ENCODE data around the gene BCOR. TPM values are rescaled to one million over a fixed set of nuclear protein-coding genes. Genes with fewer than 3 reads are reported as not detected.

The BCOR gene
- total and polyA plus RNA-seq, 9 of the 15 experiments (the other 6 are each of a cell fraction or from before 2014, with no cell fraction given), result 27.5 to 113 (median 37.6) TPM

DNA sequence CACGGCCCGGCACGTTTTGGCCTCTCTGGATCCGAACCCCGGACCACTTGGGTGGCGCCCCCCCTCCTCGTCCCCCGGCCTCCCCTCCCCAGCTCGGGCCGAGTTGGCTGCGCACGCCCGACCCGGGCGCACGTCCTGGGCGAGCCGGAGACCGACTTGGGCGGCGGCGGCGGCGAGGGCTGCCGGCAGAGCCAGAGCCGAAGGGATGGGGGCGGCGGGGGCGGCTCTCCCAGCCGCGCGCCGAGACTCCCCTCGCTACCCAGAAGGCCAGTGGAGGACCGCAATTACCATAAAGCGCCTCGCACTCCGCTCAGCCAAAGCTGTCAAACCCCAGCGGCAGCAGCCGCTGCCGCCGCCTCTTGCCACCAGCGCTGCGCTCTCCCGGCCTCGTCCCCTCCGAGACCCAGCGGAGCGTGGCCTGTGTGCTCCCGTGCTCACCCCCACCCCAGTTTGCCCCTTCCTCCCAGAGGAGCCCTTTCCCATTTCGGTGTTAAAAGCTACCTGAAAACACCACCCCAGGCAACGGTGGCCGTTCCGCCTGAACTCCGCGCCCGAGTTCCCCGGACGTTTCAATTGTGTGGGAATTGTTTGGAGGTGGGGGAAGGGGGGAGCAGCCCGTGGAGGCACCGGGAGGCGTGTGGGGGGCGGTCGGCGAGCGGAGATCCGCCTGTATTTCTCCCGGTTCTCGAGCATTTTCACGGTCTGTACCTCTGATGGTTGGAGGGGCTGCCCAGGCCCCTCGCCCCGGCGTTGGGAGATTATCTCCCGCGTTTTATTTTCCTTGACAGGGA lies 701 bp upstream of the BCOR start (continued):
- TF ChIP-seq ELF4 (CRISPR knock-in tag; IDR thresholded peaks at IDR 0.05) (no peak), ZNF324 (CRISPR knock-in tag; IDR thresholded peaks at IDR 0.05) (no peak), EWSR1 (IDR thresholded peaks at IDR 0.05; ENCODE audit: borderline replicate concordance, low read depth, partially characterized antibody) (no peak), NR2F6 (CRISPR knock-in tag; IDR thresholded peaks at IDR 0.05) (no peak), CBX2 (IDR thresholded peaks at IDR 0.05; ENCODE audit: insufficient read depth, low read length, poor library complexity, severe bottlenecking) (no peak), ARHGAP35 (IDR thresholded peaks at IDR 0.05; ENCODE audit: partially characterized antibody) (no peak), NFRKB (IDR thresholded peaks at IDR 0.05; ENCODE audit: low read depth) (0 out of 2 replicates have a peak, but pooled peaks have one; percentile 17), POLR2A (conservative IDR thresholded peaks at IDR 0.05) (peak; percentile 84), CBX5 (IDR thresholded peaks at IDR 0.05; ENCODE audit: borderline replicate concordance, low read depth) (no peak), ZNF311 (CRISPR knock-in tag; IDR thresholded peaks at IDR 0.05) (no peak), RBM17 (IDR thresholded peaks at IDR 0.05; ENCODE audit: borderline replicate concordance, low read depth, low read length) (no peak), C11orf30 (IDR thresholded peaks at IDR 0.05; ENCODE audit: low read depth) (no peak), MAZ (CRISPR knock-in tag; conservative IDR thresholded peaks at IDR 0.05 in 1 of 2, IDR thresholded peaks at IDR 0.05 in 1 of 2) (0 out of 4 replicates have a peak, but pooled peaks of 1 of the 2 experiments have one; percentile 0), KDM5B (IDR thresholded peaks at IDR 0.05; ENCODE audit: insufficient replicate concordance, low read depth, low read length) (peak; percentile 74), TBL1XR1 (IDR thresholded peaks at IDR 0.05; ENCODE audit: low read length in 2 of 2) (no peak), POLR2G (IDR thresholded peaks at IDR 0.05; ENCODE audit: low read depth, low read length) (peak; percentile 88), ZNF24 (IDR thresholded peaks at IDR 0.05) (no peak), RBFOX2 (IDR thresholded peaks at IDR 0.05; ENCODE audit: low read depth, low read length) (peak; percentile 90)
- TF ChIP-seq, protein P1, sequence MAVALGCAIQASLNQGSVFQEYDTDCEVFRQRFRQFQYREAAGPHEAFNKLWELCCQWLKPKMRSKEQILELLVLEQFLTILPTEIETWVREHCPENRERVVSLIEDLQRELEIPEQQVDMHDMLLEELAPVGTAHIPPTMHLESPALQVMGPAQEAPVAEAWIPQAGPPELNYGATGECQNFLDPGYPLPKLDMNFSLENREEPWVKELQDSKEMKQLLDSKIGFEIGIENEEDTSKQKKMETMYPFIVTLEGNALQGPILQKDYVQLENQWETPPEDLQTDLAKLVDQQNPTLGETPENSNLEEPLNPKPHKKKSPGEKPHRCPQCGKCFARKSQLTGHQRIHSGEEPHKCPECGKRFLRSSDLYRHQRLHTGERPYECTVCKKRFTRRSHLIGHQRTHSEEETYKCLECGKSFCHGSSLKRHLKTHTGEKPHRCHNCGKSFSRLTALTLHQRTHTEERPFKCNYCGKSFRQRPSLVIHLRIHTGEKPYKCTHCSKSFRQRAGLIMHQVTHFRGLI (CRISPR knock-in tag; IDR thresholded peaks at IDR 0.05), result no peak
- TF ChIP-seq, protein P2, sequence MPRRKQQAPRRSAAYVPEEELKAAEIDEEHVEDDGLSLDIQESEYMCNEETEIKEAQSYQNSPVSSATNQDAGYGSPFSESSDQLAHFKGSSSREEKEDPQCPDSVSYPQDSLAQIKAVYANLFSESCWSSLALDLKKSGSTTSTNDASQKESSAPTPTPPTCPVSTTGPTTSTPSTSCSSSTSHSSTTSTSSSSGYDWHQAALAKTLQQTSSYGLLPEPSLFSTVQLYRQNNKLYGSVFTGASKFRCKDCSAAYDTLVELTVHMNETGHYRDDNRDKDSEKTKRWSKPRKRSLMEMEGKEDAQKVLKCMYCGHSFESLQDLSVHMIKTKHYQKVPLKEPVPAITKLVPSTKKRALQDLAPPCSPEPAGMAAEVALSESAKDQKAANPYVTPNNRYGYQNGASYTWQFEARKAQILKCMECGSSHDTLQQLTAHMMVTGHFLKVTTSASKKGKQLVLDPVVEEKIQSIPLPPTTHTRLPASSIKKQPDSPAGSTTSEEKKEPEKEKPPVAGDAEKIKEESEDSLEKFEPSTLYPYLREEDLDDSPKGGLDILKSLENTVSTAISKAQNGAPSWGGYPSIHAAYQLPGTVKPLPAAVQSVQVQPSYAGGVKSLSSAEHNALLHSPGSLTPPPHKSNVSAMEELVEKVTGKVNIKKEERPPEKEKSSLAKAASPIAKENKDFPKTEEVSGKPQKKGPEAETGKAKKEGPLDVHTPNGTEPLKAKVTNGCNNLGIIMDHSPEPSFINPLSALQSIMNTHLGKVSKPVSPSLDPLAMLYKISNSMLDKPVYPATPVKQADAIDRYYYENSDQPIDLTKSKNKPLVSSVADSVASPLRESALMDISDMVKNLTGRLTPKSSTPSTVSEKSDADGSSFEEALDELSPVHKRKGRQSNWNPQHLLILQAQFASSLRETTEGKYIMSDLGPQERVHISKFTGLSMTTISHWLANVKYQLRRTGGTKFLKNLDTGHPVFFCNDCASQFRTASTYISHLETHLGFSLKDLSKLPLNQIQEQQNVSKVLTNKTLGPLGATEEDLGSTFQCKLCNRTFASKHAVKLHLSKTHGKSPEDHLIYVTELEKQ (CRISPR knock-in tag; IDR thresholded peaks at IDR 0.05), result no peak
- TF ChIP-seq, protein P3, sequence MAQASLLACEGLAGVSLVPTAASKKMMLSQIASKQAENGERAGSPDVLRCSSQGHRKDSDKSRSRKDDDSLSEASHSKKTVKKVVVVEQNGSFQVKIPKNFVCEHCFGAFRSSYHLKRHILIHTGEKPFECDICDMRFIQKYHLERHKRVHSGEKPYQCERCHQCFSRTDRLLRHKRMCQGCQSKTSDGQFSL (CRISPR knock-in tag; IDR thresholded peaks at IDR 0.05), result no peak
- TF ChIP-seq, protein P3 (tag; IDR thresholded peaks at IDR 0.05), result no peak
